Measurements from ENCODE around the gene ISLR. TPM values are rescaled to one million over a fixed set of nuclear protein-coding genes. Genes with fewer than 3 reads are reported as not detected.

Gene ISLR
- total RNA-seq, 1 experiment from 2014 or later: 0.12 TPM

DNA sequence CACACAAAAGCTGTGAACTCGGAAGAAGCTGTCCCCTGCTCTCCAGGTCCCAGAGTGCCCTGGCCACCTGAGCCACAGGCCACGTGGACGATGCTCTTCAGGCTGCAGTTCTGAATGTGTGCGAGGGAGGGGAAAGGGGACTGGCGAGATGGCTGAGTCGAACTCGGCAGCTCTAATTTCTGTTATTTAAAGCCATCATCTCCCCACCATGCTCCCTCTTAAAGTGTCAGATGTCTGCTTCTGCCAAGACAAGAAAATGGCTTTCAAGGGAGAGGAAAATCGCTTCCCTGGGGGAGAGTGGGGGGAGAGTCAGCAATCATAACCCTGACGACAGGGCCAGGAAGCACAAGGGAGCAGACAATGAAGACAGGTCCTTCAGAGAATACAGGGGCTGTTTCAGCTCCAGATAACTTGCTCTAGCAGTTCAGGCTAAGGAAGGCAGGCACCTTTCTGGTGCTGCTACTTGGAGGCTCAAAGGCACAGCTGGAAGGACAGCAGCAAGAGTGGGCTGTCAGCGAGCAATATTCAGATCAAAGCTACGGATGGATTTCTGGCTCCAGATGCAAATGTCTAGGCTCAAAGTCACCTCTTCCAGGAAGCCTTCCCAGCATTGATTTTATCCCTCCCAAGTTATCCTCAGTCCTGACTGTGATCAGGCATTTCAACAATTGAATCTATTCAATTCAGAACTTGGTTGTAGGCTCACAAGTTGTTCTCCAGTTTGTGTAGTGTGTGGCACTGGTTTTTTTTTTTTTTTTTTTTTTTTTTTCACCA lies 47.2 kb downstream of the ISLR start:
- Histone ChIP-seq H3K9me2 (ENCODE audit: insufficient read depth) (no peaks in the 10 kb centered on the region), H3K4me2 (ENCODE audit: low read length) (no peak overlapping the region), H3K36me3 (ENCODE audit: control insufficient read depth in 1 of 2, insufficient read depth in 2 of 2, low read length in 2 of 2) (no peaks in the 10 kb centered on the region), H3K27me3 (ENCODE audit: insufficient read depth, low read length) (peaks cover 13% of the 10 kb centered on the region; the same call in 1 of the 2 replicates), H3K9me3 (ENCODE audit: control insufficient read depth in 1 of 2, insufficient read depth in 1 of 2, low read depth in 1 of 2, low read length in 2 of 2) (no peaks in the 10 kb centered on the region), H4K20me1 (ENCODE audit: insufficient read depth) (no peaks in the 10 kb centered on the region), H2AFZ (ENCODE audit: low read depth, low read length, poor library complexity, severe bottlenecking) (no peak overlapping the region), H3K4me1 (ENCODE audit: control insufficient read depth in 1 of 2, insufficient read depth in 2 of 2, low read length in 2 of 2) (peaks cover 0 to 6% of the 10 kb centered on the region in 2 experiments; a peak in 2 of 4 replicates), H3K79me2 (ENCODE audit: insufficient read depth, low read length) (no peaks in the 10 kb centered on the region), H3K27ac (ENCODE audit: low read depth, low read length) (no peak overlapping the region), H3K9ac (ENCODE audit: low read length) (no peak overlapping the region), H3K4me3 (replicated peaks in 1 of 2; ENCODE audit: low read depth in 1 of 2, low read length in 2 of 2) (no peak overlapping the region)
- ChIA-PET CTCF (interaction anchor here (0.7 to 1.0 kb wide), 2 partner anchors 87 to 88 kb away, joined by 3 to 4 read pairs; no protein-coding TSS in a partner anchor), POLR2A (no interaction called here), RAD21 (ENCODE audit: low non-redundant PET in 1 of 2, low total read pairs in 2 of 2, uncharacterized antibody in 2 of 2, unreplicated experiment in 2 of 2) (no interaction called here)
- DNase-seq (ENCODE audit: low read depth, low spot score) (no peak), ATAC-seq (no peak)
- no peak for TF ChIP-seq POLR2A (IDR thresholded peaks at IDR 0.05; ENCODE audit: borderline replicate concordance, extremely low read depth, insufficient read depth, insufficient read length)
- TF ChIP-seq, protein P1, sequence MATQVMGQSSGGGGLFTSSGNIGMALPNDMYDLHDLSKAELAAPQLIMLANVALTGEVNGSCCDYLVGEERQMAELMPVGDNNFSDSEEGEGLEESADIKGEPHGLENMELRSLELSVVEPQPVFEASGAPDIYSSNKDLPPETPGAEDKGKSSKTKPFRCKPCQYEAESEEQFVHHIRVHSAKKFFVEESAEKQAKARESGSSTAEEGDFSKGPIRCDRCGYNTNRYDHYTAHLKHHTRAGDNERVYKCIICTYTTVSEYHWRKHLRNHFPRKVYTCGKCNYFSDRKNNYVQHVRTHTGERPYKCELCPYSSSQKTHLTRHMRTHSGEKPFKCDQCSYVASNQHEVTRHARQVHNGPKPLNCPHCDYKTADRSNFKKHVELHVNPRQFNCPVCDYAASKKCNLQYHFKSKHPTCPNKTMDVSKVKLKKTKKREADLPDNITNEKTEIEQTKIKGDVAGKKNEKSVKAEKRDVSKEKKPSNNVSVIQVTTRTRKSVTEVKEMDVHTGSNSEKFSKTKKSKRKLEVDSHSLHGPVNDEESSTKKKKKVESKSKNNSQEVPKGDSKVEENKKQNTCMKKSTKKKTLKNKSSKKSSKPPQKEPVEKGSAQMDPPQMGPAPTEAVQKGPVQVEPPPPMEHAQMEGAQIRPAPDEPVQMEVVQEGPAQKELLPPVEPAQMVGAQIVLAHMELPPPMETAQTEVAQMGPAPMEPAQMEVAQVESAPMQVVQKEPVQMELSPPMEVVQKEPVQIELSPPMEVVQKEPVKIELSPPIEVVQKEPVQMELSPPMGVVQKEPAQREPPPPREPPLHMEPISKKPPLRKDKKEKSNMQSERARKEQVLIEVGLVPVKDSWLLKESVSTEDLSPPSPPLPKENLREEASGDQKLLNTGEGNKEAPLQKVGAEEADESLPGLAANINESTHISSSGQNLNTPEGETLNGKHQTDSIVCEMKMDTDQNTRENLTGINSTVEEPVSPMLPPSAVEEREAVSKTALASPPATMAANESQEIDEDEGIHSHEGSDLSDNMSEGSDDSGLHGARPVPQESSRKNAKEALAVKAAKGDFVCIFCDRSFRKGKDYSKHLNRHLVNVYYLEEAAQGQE (IDR thresholded peaks at IDR 0.05; ENCODE audit: low read depth): no peak
- TF ChIP-seq SP1 (IDR thresholded peaks at IDR 0.05; ENCODE audit: low read depth): no peak
- TF ChIP-seq, protein P2, sequence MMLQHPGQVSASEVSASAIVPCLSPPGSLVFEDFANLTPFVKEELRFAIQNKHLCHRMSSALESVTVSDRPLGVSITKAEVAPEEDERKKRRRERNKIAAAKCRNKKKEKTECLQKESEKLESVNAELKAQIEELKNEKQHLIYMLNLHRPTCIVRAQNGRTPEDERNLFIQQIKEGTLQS (IDR thresholded peaks at IDR 0.05): no peak
- no peak for TF ChIP-seq YY1 (IDR thresholded peaks at IDR 0.05; ENCODE audit: extremely low read depth, insufficient replicate concordance, low read depth, low read length)
- no peak for TF ChIP-seq RAD21 (IDR thresholded peaks at IDR 0.05; ENCODE audit: low read depth)
- BruUV-seq (replicated peaks): no TSS peak
- intact Hi-C loops (cut with micrococcal nuclease): no loop called here

Data from HCT116 (cell line).